Stimulated activated naive B cell treated with anti-CD40 and anti-IgM and Interleukin-4, amounts not matched to agents 10 μg/mL and 1 μg/mL and 100 μg/mL, for 72 hours (primary cell): Measurements from ENCODE around the gene NHERF1.

Experiments
- ATAC-seq, 2 donors: fragments of 150-1000 bp; cut with Tn5 transposase; replicated peaks; 2 replicates each; pipeline ENCODE4 v1.10.0; 2021; ENCODE audit warnings: moderate library complexity in 1 of 2
- DNase-seq: peaks from one replicate; pipeline ENCODE4 v3.0.0; 2021
- H3K27ac Mint-ChIP-seq: one replicate; pipeline ENCODE4 v1.8.0; 2022; ENCODE audit warnings: mild to moderate bottlenecking, mixed read lengths
- H3K27me3 Mint-ChIP-seq, 2 donors: one replicate each; pipeline ENCODE4 v1.8.0; 2022; ENCODE audit warnings: mixed read lengths in 2 of 2
- H3K36me3 Mint-ChIP-seq, 2 donors: one replicate each; pipeline ENCODE4 v1.8.0; 2022; ENCODE audit warnings: mixed read lengths in 2 of 2, mild to moderate bottlenecking in 1 of 2
- H3K4me1 Mint-ChIP-seq, 2 donors: one replicate each; pipeline ENCODE4 v1.8.0; 2022; ENCODE audit warnings: mixed read lengths in 2 of 2, mild to moderate bottlenecking in 1 of 2
- H3K4me3 Mint-ChIP-seq, 2 donors: one replicate each; pipeline ENCODE4 v1.8.0; 2022; ENCODE audit warnings: mild to moderate bottlenecking in 2 of 2, mixed read lengths in 2 of 2, moderate library complexity in 1 of 2
- H3K9me3 Mint-ChIP-seq, 2 donors: one replicate each; pipeline ENCODE4 v1.8.0; 2022; ENCODE audit warnings: mixed read lengths in 2 of 2, mild to moderate bottlenecking in 1 of 2

Gene NHERF1

GRCh38 chr17:74739227-74739831, 9.1 kb upstream of the NHERF1 start:
- Mint-ChIP-seq H3K9me3 (no peaks in the 10 kb centered on the region), H3K27ac (no peak overlapping the region), H3K27me3 (no peaks in the 10 kb centered on the region), H3K4me3 (peak overlapping the region in 1 of 2 donors; percentile 33), H3K36me3 (no peaks in the 10 kb centered on the region), H3K4me1 (peaks cover 61 to 76% of the 10 kb centered on the region in 2 donors)
- DNase-seq (no peak), ATAC-seq (no peak)

GRCh38 chr17:74740173-74740572, 8.3 kb upstream of the NHERF1 start:
- no peak overlapping the region for H3K4me3 Mint-ChIP-seq
- no peaks in the 10 kb centered on the region for H3K36me3 Mint-ChIP-seq
- H3K9me3 Mint-ChIP-seq = no peaks in the 10 kb centered on the region
- no peak for DNase-seq
- ATAC-seq = no peak
- no peak overlapping the region for H3K27ac Mint-ChIP-seq
- peaks cover 63 to 83% of the 10 kb centered on the region in 2 donors for H3K4me1 Mint-ChIP-seq
- no peaks in the 10 kb centered on the region for H3K27me3 Mint-ChIP-seq

- DNase-seq (no peak), ATAC-seq (no peak)
- Mint-ChIP-seq H3K4me3 (no peak overlapping the region), H3K9me3 (no peaks in the 10 kb centered on the region), H3K27ac (no peak overlapping the region), H3K36me3 (no peaks in the 10 kb centered on the region), H3K27me3 (no peaks in the 10 kb centered on the region), H3K4me1 (peaks cover 63 to 83% of the 10 kb centered on the region in 2 donors)
Measured at GRCh38 chr17:74740641-74741387, 7.6 kb upstream of the NHERF1 start.

GRCh38 chr17:74742153-74742515, 6.3 kb upstream of the NHERF1 start:
- Mint-ChIP-seq H3K9me3 (no peaks in the 10 kb centered on the region), H3K27me3 (no peaks in the 10 kb centered on the region), H3K36me3 (no peaks in the 10 kb centered on the region), H3K4me3 (peak overlapping the region in 1 of 2 donors; percentile 38), H3K4me1 (peaks cover 61 to 80% of the 10 kb centered on the region in 2 donors), H3K27ac (peak overlapping the region; percentile 75)
- ATAC-seq (peak; percentile 41 to 52), DNase-seq (no peak)

GRCh38 chr17:74742978-74743545, 5.4 kb upstream of the NHERF1 start:
- H3K4me1 Mint-ChIP-seq = peaks cover 55 to 81% of the 10 kb centered on the region in 2 donors
- ATAC-seq = no peak
- no peaks in the 10 kb centered on the region for H3K9me3 Mint-ChIP-seq
- H3K4me3 Mint-ChIP-seq = peak overlapping the region in 1 of 2 donors; percentile 45
- no peaks in the 10 kb centered on the region for H3K36me3 Mint-ChIP-seq
- H3K27me3 Mint-ChIP-seq = no peaks in the 10 kb centered on the region
- peak overlapping the region; percentile 59 for H3K27ac Mint-ChIP-seq
- no peak for DNase-seq

- Mint-ChIP-seq H3K9me3 (no peaks in the 10 kb centered on the region), H3K4me1 (peaks cover 48 to 74% of the 10 kb centered on the region in 2 donors), H3K27me3 (no peaks in the 10 kb centered on the region), H3K36me3 (no peaks in the 10 kb centered on the region), H3K27ac (peak overlapping the region; percentile 59), H3K4me3 (no peak overlapping the region)
- no peak for DNase-seq
- ATAC-seq = no peak
Measured at GRCh38 chr17:74743755-74744154, 4.7 kb upstream of the NHERF1 start.

- no peak for DNase-seq
- H3K4me3 Mint-ChIP-seq = no peak overlapping the region
- no peaks in the 10 kb centered on the region for H3K36me3 Mint-ChIP-seq
- peaks cover 42 to 69% of the 10 kb centered on the region in 2 donors for H3K4me1 Mint-ChIP-seq
- no peaks in the 10 kb centered on the region for H3K27me3 Mint-ChIP-seq
- H3K27ac Mint-ChIP-seq = peak overlapping the region; percentile 44
- ATAC-seq = no peak
- no peaks in the 10 kb centered on the region for H3K9me3 Mint-ChIP-seq
Measured at GRCh38 chr17:74744349-74744713, 4.1 kb upstream of the NHERF1 start.

- no peaks in the 10 kb centered on the region for H3K36me3 Mint-ChIP-seq
- ATAC-seq (peak; percentile 12 to 15), DNase-seq (peak; percentile 78)
- H3K4me3 Mint-ChIP-seq = peak overlapping the region in 1 of 2 donors; percentile 51
- H3K27ac Mint-ChIP-seq = peak overlapping the region; percentile 44
- peaks cover 46 to 69% of the 10 kb centered on the region in 2 donors for H3K4me1 Mint-ChIP-seq
- H3K27me3 Mint-ChIP-seq = no peaks in the 10 kb centered on the region
- no peaks in the 10 kb centered on the region for H3K9me3 Mint-ChIP-seq
Measured at GRCh38 chr17:74744714-74745547, 3.5 kb upstream of the NHERF1 start.

- ATAC-seq = no peak
- H3K4me3 Mint-ChIP-seq = no peak overlapping the region
Measured at GRCh38 chr17:74745548-74746177, 2.8 kb upstream of the NHERF1 start.

GRCh38 chr17:74746376-74746775, 2.1 kb upstream of the NHERF1 start:
- no peaks in the 10 kb centered on the region for H3K9me3 Mint-ChIP-seq
- ATAC-seq = no peak
- peak overlapping the region in 1 of 2 donors; percentile 23 for H3K4me3 Mint-ChIP-seq
- peaks cover 51 to 71% of the 10 kb centered on the region in 2 donors for H3K4me1 Mint-ChIP-seq
- H3K36me3 Mint-ChIP-seq = peaks cover 0 to 3% of the 10 kb centered on the region in 2 donors
- no peaks in the 10 kb centered on the region for H3K27me3 Mint-ChIP-seq
- no peak for DNase-seq
- no peak overlapping the region for H3K27ac Mint-ChIP-seq

More at GRCh38 chr17:74745548-74746177, 2.8 kb upstream of the NHERF1 start:
- Mint-ChIP-seq H3K4me1 (peaks cover 44 to 69% of the 10 kb centered on the region in 2 donors), H3K27me3 (no peaks in the 10 kb centered on the region), H3K27ac (peak overlapping the region; percentile 37), H3K9me3 (no peaks in the 10 kb centered on the region), H3K36me3 (no peaks in the 10 kb centered on the region)
- no peak for DNase-seq

- DNase-seq (no peak), ATAC-seq (no peak)
- H3K4me3 Mint-ChIP-seq = peak overlapping the region in 1 of 2 donors; percentile 23
- peaks cover 52 to 71% of the 10 kb centered on the region in 2 donors for H3K4me1 Mint-ChIP-seq
- no peaks in the 10 kb centered on the region for H3K9me3 Mint-ChIP-seq
- no peaks in the 10 kb centered on the region for H3K27me3 Mint-ChIP-seq
- peaks cover 0 to 4% of the 10 kb centered on the region in 2 donors for H3K36me3 Mint-ChIP-seq
- no peak overlapping the region for H3K27ac Mint-ChIP-seq
Measured at GRCh38 chr17:74746922-74747321, 1.5 kb upstream of the NHERF1 start.

GRCh38 chr17:74748279-74748528, 224 bp upstream of the NHERF1 start:
- Mint-ChIP-seq H3K36me3 (peaks cover 7 to 14% of the 10 kb centered on the region in 2 donors), H3K27me3 (no peaks in the 10 kb centered on the region), H3K4me3 (peak overlapping the region; percentile 73 to 88), H3K9me3 (no peaks in the 10 kb centered on the region), H3K27ac (peak overlapping the region; percentile 76), H3K4me1 (peaks cover 52 to 69% of the 10 kb centered on the region in 2 donors)
- DNase-seq = no peak
- ATAC-seq = no peak

- ATAC-seq = peak; percentile 11 to 13
- Mint-ChIP-seq H3K9me3 (no peaks in the 10 kb centered on the region), H3K27me3 (no peaks in the 10 kb centered on the region), H3K4me1 (peaks cover 41 to 67% of the 10 kb centered on the region in 2 donors), H3K4me3 (peak overlapping the region; percentile 84 to 88), H3K27ac (peak overlapping the region; percentile 85), H3K36me3 (peaks cover 7 to 14% of the 10 kb centered on the region in 2 donors)
- DNase-seq = no peak
Measured at GRCh38 chr17:74749279-74750038, 1.0 kb downstream of the NHERF1 start.
